GM12878 (cell line): Measurements from ENCODE around the gene CES4A. TPM values are rescaled to one million over a fixed set of nuclear protein-coding genes. Genes with fewer than 3 reads are reported as not detected.

Experiments used
- ASH2L ChIP-seq: fragments of 300-600, 200-600 bp; sonication (generic); IDR thresholded peaks from 2 replicates; pipeline ENCODE4 v1.6.1; 2017; ENCODE audit warnings: low read depth, mild to moderate bottlenecking, borderline replicate concordance
- BACH1 ChIP-seq: fragments of 450-650 bp; IDR thresholded peaks from 2 replicates; pipeline ENCODE4 v1.6.1; 2017; ENCODE audit warnings: mild to moderate bottlenecking, borderline replicate concordance
- CHD2 ChIP-seq: IDR thresholded peaks from 2 replicates; pipeline ENCODE4 v1.6.1; 2011; ENCODE audit warnings: low read depth, low read length, improper control_type of control experiment, borderline replicate concordance
- EED ChIP-seq: sonication (generic); IDR thresholded peaks from 2 replicates; pipeline ENCODE4 v1.6.1; 2016; ENCODE audit warnings: antibody characterized with exemption, low read depth
- EGR1 ChIP-seq, 2 experiments: IDR thresholded peaks; 1 replicate in 1 of 2; 2 replicates in 1 of 2; pipeline ENCODE4 v1.6.1; 2011 to 2012; ENCODE audit warnings: low read depth in 2 of 2, low read length in 2 of 2, borderline replicate concordance in 1 of 2, mild to moderate bottlenecking in 1 of 2, moderate library complexity in 1 of 2
- EP300 ChIP-seq, 2 experiments: fragments of 150-350 bp in 1 of 2; IDR thresholded peaks; 2 replicates each; pipeline ENCODE4 v1.6.1; 2011 to 2012; ENCODE audit warnings: low read depth in 2 of 2, low read length in 2 of 2, borderline replicate concordance in 1 of 2, improper control_type of control experiment in 1 of 2, inconsistent platforms in 1 of 2; ENCODE audit not compliant: control insufficient read depth in 1 of 2
- EZH2 ChIP-seq: IDR thresholded peaks from 2 replicates; pipeline ENCODE4 v1.6.1; 2012; ENCODE audit warnings: low read depth, mild to moderate bottlenecking, control low read depth, inconsistent platforms, low read length, borderline replicate concordance; ENCODE audit not compliant: control insufficient read depth
- JUNB ChIP-seq: IDR thresholded peaks from 2 replicates; pipeline ENCODE4 v1.6.1; 2016; ENCODE audit warnings: antibody characterized with exemption, mild to moderate bottlenecking
- KLF5 ChIP-seq: fragments of 450-650 bp; IDR thresholded peaks from 2 replicates; pipeline ENCODE4 v1.6.1; 2014; ENCODE audit warnings: mild to moderate bottlenecking; ENCODE audit not compliant: partially characterized antibody
- LARP7 ChIP-seq: fragments of 450-650 bp; IDR thresholded peaks from 2 replicates; pipeline ENCODE4 v1.6.1; 2017; ENCODE audit warnings: mild to moderate bottlenecking
- NFIC ChIP-seq: IDR thresholded peaks from 2 replicates; pipeline ENCODE4 v1.6.1; 2012; ENCODE audit warnings: low read depth, mild to moderate bottlenecking, inconsistent platforms, low read length, moderate library complexity
- PAX5 ChIP-seq: IDR thresholded peaks from 2 replicates; pipeline ENCODE4 v1.6.1; 2011; ENCODE audit warnings: low read depth, low read length, borderline replicate concordance
- SMAD1 ChIP-seq: fragments of 450-650 bp; IDR thresholded peaks from 2 replicates; pipeline ENCODE4 v1.6.1; 2018; ENCODE audit warnings: mild to moderate bottlenecking, low read depth; ENCODE audit not compliant: partially characterized antibody
- SMARCA5 ChIP-seq: fragments of 450-650 bp; IDR thresholded peaks from 2 replicates; pipeline ENCODE4 v1.6.1; 2017; ENCODE audit warnings: mild to moderate bottlenecking
- SUPT20H ChIP-seq: IDR thresholded peaks from 2 replicates; pipeline ENCODE4 v1.6.1; 2011; ENCODE audit warnings: low read depth, mild to moderate bottlenecking, low read length, moderate library complexity, borderline replicate concordance; ENCODE audit not compliant: control insufficient read depth
- TCF12 ChIP-seq: IDR thresholded peaks from 2 replicates; pipeline ENCODE4 v1.6.1; 2011; ENCODE audit warnings: low read depth, mild to moderate bottlenecking, low read length
- polyA plus RNA-seq, 11 experiments: library from polyadenylated mRNA; depleted of rRNA in 4 of 11; unstranded in 6 of 11; stranded (reverse) in 5 of 11; fragments of >200 nt; fragmentation: Nextera tagmentation in 4 of 11; fragmentation: Illumina TruSeq in 1 of 11; extraction: Ambion mirVana in 4 of 11; extraction: Trizol in 1 of 11; gene quantifications; 1 replicate in 1 of 11; 2 replicates in 10 of 11; pipeline versions ENCODE4 v1.2.1 to v1.2.3, GENCODE V29; 2011 to 2016; ENCODE audit warnings: inconsistent platforms in 2 of 11, missing spikeins in 2 of 11, low read depth in 1 of 11
- total RNA-seq, 4 experiments: library from RNA; depleted of rRNA in 3 of 4; stranded (reverse); fragments of >200 nt in 3 of 4; fragmentation: Illumina TruSeq in 1 of 4; extraction: Trizol in 1 of 4; gene quantifications; 2 replicates each; pipeline versions ENCODE4 v1.2.1 to v1.2.3, GENCODE V29; 2013 to 2021
- TF ChIP-seq, protein P1 (sequence below): fragments of 450-650 bp; formaldehyde crosslinking; IDR thresholded peaks from 2 replicates; pipeline ENCODE4 v1.5.0; 2022; ENCODE audit warnings: mild to moderate bottlenecking, missing genetic modification characterization
- TF ChIP-seq, protein P2 (sequence below): fragments of 450-650 bp; IDR thresholded peaks from 2 replicates; pipeline ENCODE4 v1.6.1; 2018; ENCODE audit warnings: borderline replicate concordance, mild to moderate bottlenecking; ENCODE audit not compliant: partially characterized antibody
- TF ChIP-seq, protein P3 (sequence below): fragments of 450-650 bp; formaldehyde crosslinking; IDR thresholded peaks from 2 replicates; pipeline ENCODE4 v1.4.0; 2020; ENCODE audit warnings: mild to moderate bottlenecking, moderate library complexity

Gene CES4A
- total and polyA plus RNA-seq, 10 of the 15 experiments (the other 5 are each of a cell fraction or from before 2014, with no cell fraction given): 0.05 to 5.0 (median 2.1) TPM

- 0 out of 2 replicates have a peak, but pooled peaks have one; percentile 33 for TF ChIP-seq CHD2
- TF ChIP-seq, protein P1, sequence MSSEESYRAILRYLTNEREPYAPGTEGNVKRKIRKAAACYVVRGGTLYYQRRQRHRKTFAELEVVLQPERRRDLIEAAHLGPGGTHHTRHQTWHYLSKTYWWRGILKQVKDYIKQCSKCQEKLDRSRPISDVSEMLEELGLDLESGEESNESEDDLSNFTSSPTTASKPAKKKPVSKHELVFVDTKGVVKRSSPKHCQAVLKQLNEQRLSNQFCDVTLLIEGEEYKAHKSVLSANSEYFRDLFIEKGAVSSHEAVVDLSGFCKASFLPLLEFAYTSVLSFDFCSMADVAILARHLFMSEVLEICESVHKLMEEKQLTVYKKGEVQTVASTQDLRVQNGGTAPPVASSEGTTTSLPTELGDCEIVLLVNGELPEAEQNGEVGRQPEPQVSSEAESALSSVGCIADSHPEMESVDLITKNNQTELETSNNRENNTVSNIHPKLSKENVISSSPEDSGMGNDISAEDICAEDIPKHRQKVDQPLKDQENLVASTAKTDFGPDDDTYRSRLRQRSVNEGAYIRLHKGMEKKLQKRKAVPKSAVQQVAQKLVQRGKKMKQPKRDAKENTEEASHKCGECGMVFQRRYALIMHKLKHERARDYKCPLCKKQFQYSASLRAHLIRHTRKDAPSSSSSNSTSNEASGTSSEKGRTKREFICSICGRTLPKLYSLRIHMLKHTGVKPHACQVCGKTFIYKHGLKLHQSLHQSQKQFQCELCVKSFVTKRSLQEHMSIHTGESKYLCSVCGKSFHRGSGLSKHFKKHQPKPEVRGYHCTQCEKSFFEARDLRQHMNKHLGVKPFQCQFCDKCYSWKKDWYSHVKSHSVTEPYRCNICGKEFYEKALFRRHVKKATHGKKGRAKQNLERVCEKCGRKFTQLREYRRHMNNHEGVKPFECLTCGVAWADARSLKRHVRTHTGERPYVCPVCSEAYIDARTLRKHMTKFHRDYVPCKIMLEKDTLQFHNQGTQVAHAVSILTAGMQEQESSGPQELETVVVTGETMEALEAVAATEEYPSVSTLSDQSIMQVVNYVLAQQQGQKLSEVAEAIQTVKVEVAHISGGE (CRISPR knock-in tag): no peak
- TF ChIP-seq EGR1 (IDR thresholded peaks at IDR 0.05; ENCODE audit: borderline replicate concordance in 1 of 2, low read depth in 2 of 2, low read length in 2 of 2): peak in 1 of 2 experiments; percentile 83; a peak in 1 of 3 replicates
- TF ChIP-seq NFIC: 0 out of 2 replicates have a peak, but pooled peaks have one; percentile 28
- TF ChIP-seq PAX5: peak; percentile 75
- TF ChIP-seq JUNB: no peak
- 0 out of 4 replicates have a peak, but pooled peaks of 1 of the 2 experiments have one; percentile 19 for TF ChIP-seq EP300 (IDR thresholded peaks at IDR 0.05; ENCODE audit: borderline replicate concordance in 1 of 2, control insufficient read depth in 1 of 2, low read depth in 2 of 2, low read length in 2 of 2)
- TF ChIP-seq SMAD1: no peak
- TF ChIP-seq BACH1: peak; percentile 95
- peak; percentile 52 for TF ChIP-seq SMARCA5
- TF ChIP-seq TCF12: peak; percentile 5; the same call in 1 of the 2 replicates
- TF ChIP-seq EZH2: no peak
- TF ChIP-seq, protein P2, sequence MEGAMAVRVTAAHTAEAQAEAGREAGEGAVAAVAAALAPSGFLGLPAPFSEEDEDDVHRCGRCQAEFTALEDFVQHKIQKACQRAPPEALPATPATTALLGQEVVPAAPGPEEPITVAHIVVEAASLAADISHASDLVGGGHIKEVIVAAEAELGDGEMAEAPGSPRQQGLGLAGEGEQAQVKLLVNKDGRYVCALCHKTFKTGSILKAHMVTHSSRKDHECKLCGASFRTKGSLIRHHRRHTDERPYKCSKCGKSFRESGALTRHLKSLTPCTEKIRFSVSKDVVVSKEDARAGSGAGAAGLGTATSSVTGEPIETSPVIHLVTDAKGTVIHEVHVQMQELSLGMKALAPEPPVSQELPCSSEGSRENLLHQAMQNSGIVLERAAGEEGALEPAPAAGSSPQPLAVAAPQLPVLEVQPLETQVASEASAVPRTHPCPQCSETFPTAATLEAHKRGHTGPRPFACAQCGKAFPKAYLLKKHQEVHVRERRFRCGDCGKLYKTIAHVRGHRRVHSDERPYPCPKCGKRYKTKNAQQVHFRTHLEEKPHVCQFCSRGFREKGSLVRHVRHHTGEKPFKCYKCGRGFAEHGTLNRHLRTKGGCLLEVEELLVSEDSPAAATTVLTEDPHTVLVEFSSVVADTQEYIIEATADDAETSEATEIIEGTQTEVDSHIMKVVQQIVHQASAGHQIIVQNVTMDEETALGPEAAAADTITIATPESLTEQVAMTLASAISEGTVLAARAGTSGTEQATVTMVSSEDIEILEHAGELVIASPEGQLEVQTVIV: no peak
- TF ChIP-seq LARP7: peak; percentile 64
- TF ChIP-seq, protein P3, sequence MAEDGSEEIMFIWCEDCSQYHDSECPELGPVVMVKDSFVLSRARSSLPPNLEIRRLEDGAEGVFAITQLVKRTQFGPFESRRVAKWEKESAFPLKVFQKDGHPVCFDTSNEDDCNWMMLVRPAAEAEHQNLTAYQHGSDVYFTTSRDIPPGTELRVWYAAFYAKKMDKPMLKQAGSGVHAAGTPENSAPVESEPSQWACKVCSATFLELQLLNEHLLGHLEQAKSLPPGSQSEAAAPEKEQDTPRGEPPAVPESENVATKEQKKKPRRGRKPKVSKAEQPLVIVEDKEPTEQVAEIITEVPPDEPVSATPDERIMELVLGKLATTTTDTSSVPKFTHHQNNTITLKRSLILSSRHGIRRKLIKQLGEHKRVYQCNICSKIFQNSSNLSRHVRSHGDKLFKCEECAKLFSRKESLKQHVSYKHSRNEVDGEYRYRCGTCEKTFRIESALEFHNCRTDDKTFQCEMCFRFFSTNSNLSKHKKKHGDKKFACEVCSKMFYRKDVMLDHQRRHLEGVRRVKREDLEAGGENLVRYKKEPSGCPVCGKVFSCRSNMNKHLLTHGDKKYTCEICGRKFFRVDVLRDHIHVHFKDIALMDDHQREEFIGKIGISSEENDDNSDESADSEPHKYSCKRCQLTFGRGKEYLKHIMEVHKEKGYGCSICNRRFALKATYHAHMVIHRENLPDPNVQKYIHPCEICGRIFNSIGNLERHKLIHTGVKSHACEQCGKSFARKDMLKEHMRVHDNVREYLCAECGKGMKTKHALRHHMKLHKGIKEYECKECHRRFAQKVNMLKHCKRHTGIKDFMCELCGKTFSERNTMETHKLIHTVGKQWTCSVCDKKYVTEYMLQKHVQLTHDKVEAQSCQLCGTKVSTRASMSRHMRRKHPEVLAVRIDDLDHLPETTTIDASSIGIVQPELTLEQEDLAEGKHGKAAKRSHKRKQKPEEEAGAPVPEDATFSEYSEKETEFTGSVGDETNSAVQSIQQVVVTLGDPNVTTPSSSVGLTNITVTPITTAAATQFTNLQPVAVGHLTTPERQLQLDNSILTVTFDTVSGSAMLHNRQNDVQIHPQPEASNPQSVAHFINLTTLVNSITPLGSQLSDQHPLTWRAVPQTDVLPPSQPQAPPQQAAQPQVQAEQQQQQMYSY: no peak
- peak; percentile 49; the same call in 1 of the 2 replicates for TF ChIP-seq ASH2L
- peak; percentile 46 for TF ChIP-seq KLF5
- no peak for TF ChIP-seq SUPT20H
- peak; percentile 41; the same call in 1 of the 2 replicates for TF ChIP-seq EED
Measured at GRCh38 chr16:67029254-67030096, 41.1 kb downstream of the CES4A start (continued).
